Measurements from ENCODE around the gene GRM8.

GRCh38 chr7:126472825-126473224, 779.9 kb downstream of the GRM8 start:
- TF ChIP-seq YY1 (IDR thresholded peaks at IDR 0.05; ENCODE audit: insufficient read depth, insufficient read length) (no peak), ZNF274 (IDR thresholded peaks at IDR 0.05; ENCODE audit: low read depth, low read length) (no peak)
